PFSK-1 (cell line): ENCODE data around the gene FBXO21.

ENCODE experiments used
- FOXP2 ChIP-seq: optimal IDR thresholded peaks from 2 replicates; pipeline ENCODE3; 2011; ENCODE audit warnings: borderline replicate concordance, control low read depth, inconsistent platforms; ENCODE audit not compliant: insufficient read depth; ENCODE audit errors: extremely low read length, extremely low read depth
- POLR2AphosphoS5 ChIP-seq: IDR thresholded peaks from 2 replicates; pipeline ENCODE4 v1.6.1; 2012; ENCODE audit warnings: low read depth, mild to moderate bottlenecking, control low read depth, low read length, moderate library complexity
- REST ChIP-seq, 2 experiments: IDR thresholded peaks; 2 replicates each; pipeline versions ENCODE4 v1.6.1 to v1.8.0; 2011 to 2012; ENCODE audit warnings: low read depth in 2 of 2, low read length in 2 of 2, control low read depth in 1 of 2, inconsistent platforms in 1 of 2, mild to moderate bottlenecking in 1 of 2, moderate library complexity in 1 of 2; ENCODE audit not compliant: insufficient read depth in 1 of 2
- SIN3A ChIP-seq: IDR thresholded peaks from 2 replicates; pipeline ENCODE4 v1.6.1; 2012; ENCODE audit warnings: mild to moderate bottlenecking, low read length, moderate library complexity, borderline replicate concordance; ENCODE audit not compliant: insufficient read depth
- TAF1 ChIP-seq: IDR thresholded peaks from 2 replicates; pipeline ENCODE4 v1.6.1; 2012; ENCODE audit warnings: low read length, control low read depth, borderline replicate concordance; ENCODE audit not compliant: insufficient read depth

The FBXO21 gene

DNA sequence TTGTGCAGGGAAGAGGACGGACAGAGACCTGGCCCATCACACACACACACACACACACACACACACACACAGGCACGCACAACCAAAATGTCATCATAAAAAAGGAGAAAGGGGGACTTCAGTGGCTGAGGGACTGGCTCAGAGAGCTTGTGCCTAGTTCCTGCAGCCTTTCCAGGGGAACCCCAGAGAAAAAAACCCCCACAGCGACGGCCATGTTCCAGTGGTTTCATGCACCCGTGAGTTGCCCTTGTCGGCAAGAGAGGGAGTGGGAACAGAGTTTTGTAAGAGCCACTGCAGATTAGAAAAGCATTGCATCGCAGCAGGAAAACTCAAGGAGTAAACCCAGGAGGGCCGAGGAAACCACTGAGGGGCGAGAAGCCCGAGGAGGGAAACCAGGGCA lies 24.5 kb upstream of the FBXO21 start:
- TF ChIP-seq FOXP2 = no peak

GRCh38 chr12:117213295-117213808 lies 23.1 kb upstream of the FBXO21 start:
- TF ChIP-seq FOXP2 (no peak), TAF1 (no peak), SIN3A (no peak), REST (IDR thresholded peaks at IDR 0.05; ENCODE audit: insufficient read depth in 1 of 2, low read depth in 2 of 2, low read length in 2 of 2) (no peak), POLR2AphosphoS5 (no peak)

DNA sequence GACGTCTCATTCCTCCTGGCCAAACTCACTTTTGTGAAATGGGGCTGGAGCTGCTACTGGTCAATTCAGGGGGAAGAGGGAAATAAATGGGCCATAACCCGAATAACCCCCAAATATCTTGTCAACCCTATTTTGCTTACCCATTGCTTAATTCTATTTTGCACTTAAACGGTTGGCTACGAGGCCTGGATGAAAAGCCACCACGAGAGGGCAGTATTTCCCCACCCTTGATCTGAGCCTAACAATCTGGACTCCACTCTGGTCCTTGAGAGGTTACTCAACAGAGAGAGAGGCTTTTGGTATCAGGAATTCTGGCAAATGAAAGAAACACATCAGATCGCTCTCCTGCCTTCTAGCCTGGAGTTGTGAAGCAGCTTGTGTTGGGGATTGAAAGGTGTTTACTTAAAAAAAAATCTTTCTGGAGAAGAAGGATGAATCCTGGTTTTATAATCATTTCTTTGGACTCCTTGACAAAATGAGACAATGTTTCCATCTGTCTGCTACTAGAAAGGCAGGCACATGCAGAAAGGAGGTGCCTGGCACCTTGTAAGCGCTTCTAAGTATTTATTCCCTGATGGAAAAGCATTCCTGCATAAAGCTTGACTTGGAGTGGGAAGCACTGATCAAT lies 22.4 kb upstream of the FBXO21 start:
- TF ChIP-seq FOXP2 (no peak), SIN3A (no peak), TAF1 (no peak), POLR2AphosphoS5 (no peak), REST (IDR thresholded peaks at IDR 0.05; ENCODE audit: insufficient read depth in 1 of 2, low read depth in 2 of 2, low read length in 2 of 2) (no peak)

GRCh38 chr12:117210266-117210918 lies 20.1 kb upstream of the FBXO21 start:
- no peak for TF ChIP-seq REST (IDR thresholded peaks at IDR 0.05; ENCODE audit: insufficient read depth in 1 of 2, low read depth in 2 of 2, low read length in 2 of 2)
- TF ChIP-seq FOXP2 = no peak
- no peak for TF ChIP-seq TAF1
- TF ChIP-seq SIN3A = no peak
- no peak for TF ChIP-seq POLR2AphosphoS5

DNA sequence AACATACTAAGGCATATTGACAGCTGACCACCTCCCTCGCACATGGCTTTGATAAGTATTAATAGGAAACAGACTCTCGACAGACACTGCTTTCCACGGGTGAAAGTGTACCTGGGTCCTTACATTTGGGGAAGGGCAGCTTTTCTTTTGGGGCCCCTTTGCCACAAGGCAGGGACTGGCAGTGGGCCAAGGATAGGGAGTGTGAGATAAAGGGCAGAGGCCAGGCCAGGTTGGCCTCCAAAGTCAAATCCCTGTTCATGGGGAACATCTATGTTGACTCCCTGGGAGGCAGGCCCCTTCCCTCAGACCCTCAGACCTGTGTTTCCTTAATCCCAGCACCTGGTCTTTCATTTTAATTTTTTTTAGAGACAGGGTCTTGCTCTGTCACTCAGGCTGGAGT lies 19.4 kb upstream of the FBXO21 start:
- TF ChIP-seq FOXP2 (no peak), POLR2AphosphoS5 (no peak), REST (IDR thresholded peaks at IDR 0.05; ENCODE audit: insufficient read depth in 1 of 2, low read depth in 2 of 2, low read length in 2 of 2) (no peak), SIN3A (no peak), TAF1 (no peak)
